Measurements from ENCODE around the gene ATP12A.

Gene ATP12A

DNA sequence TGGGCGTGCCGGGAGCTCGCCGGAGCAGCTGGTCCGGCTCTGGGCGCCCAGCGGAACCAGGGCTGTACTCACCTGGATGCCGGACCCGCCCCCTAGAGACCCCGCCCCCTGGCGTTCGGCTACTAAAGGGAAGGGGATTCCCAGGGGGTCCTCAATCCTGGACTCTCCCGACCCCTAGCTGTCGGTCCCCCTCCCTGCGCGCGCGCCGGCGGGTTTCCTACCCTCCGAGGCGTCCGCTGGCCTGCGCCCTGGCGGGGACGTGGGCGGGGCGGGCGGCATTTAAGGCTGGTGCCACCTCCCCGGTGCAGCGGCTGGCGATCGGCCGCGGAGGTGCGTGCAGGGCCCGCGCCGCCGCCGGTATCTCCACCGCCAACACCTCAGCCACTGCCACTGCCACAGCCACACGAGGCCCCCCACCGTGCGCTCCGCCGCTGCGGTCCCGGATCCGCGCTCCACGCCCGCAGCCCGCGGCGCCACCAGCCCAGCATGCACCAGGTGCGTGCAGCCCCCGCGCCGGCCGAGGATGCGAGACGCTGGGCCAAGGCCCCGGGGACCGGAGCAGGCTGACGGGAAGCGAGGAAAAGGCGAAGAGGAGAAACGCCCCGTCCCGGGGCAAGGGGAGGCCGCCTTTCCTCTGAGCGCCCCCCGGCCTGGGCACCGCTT is at the start of gene ATP12A:
Gene ATP12A, plus strand, starts transcription at position 151 of the 663 bp plus-strand sequence. Its CDS starts 336 bp downstream, at position 487.
- DNase-seq (ENCODE audit: low read depth) = no peak
- H3K4me3 ChIP-seq (ENCODE audit: low read length) = peak within 1 kb of the TSS; percentile 25
- TF ChIP-seq, protein P1, sequence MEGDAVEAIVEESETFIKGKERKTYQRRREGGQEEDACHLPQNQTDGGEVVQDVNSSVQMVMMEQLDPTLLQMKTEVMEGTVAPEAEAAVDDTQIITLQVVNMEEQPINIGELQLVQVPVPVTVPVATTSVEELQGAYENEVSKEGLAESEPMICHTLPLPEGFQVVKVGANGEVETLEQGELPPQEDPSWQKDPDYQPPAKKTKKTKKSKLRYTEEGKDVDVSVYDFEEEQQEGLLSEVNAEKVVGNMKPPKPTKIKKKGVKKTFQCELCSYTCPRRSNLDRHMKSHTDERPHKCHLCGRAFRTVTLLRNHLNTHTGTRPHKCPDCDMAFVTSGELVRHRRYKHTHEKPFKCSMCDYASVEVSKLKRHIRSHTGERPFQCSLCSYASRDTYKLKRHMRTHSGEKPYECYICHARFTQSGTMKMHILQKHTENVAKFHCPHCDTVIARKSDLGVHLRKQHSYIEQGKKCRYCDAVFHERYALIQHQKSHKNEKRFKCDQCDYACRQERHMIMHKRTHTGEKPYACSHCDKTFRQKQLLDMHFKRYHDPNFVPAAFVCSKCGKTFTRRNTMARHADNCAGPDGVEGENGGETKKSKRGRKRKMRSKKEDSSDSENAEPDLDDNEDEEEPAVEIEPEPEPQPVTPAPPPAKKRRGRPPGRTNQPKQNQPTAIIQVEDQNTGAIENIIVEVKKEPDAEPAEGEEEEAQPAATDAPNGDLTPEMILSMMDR (conservative IDR thresholded peaks at IDR 0.05; ENCODE audit: low read depth, low read length) = no peak

DNA sequence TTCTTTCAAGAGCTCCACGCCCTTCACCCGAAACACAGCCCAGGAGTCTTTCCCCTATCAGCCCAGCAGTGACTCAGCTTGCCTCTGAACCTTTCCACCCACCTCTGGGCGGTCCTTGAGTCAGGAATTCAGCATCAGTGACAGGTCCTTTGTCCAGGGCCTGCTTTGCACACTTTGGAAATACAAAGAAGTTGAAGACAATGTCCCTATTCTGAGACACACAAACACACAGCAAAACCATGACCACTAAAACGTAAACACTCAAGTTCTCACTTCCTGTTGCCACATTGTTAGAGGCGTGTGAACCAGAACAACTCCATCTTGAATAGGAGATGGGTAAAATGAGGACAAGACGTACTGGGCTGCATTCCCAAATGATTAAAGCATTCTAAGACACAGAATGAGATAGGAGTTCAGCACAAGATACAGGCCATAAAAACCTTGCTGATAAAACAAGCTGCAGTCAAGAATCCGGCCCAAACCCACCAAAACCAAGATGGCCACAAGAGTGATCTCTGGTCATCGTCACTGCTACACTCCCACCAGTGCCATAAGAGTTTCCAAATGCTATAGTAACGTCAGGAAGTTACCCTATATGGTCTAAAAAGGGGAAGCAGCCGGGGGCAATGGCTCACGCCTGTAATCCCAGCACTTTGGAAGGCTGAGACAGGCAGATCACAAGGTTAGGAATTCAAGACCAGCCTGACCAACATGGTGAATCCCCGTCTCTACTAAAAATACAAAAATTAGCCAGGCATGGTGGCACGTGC is 49.2 kb upstream of the ATP12A start:
- H3K4me3 ChIP-seq (ENCODE audit: low read length) = no peak overlapping the region
- DNase-seq (ENCODE audit: low read depth) = no peak
- TF ChIP-seq, protein P1 (conservative IDR thresholded peaks at IDR 0.05; ENCODE audit: low read depth, low read length) = no peak

DNA sequence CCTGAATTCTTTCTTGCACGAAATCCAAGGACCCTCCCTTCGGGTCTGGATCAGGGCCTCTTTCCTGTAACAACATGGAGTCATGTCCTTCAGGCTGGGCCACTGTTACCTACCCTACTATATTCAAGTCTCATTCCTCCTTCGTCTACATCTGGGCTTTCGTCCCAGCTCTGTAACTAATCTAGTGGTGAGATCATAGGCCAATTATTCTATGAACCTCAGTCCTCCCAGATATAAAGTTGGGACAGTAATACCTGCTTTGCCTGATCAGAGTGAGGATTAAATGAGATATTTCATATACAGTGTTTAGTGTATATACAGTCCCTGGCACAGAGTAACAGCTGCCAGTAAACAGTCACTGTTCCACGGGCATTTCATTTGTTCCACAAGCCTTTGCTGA is 48.3 kb upstream of the ATP12A start:
- no peak overlapping the region for H3K4me3 ChIP-seq (ENCODE audit: low read length)
- no peak for DNase-seq (ENCODE audit: low read depth)
- TF ChIP-seq, protein P1 (conservative IDR thresholded peaks at IDR 0.05; ENCODE audit: low read depth, low read length) = no peak

DNA sequence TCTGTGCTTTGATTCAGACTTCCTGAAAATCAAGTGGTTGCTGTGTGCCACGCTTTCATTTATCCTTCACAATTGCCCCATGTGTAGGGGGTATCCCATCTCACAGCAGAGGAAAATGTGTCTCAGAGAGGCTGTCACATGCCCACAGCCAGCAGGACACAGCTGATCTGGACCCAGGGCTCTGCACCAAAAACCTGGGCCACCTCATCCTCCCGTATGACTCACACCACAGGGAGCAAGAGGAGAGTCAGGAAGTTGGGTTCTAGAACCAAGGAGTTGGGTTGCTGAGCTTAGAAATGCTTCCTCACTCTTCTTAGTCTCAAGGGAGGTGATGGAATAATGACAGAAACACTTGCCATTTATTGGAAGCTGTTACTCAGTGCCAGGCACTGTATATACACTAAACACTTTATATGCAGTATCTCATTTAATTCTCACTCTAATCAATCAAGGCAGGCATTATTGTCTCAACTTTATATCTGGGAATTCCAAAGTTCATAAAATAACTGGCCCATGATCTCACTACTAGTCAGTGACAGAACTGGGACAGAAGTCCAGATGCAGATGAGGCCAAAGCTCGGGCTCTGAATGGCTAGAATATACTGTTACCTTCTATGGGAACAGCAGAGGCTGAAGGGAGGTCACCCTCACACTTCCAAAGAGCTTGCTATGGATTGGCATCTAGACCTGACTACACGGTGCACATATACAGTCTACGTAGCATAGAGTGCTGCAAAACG is 47.7 kb upstream of the ATP12A start:
- DNase-seq (ENCODE audit: low read depth) = no peak
- no peak overlapping the region for H3K4me3 ChIP-seq (ENCODE audit: low read length)
- TF ChIP-seq, protein P1 (conservative IDR thresholded peaks at IDR 0.05; ENCODE audit: low read depth, low read length) = no peak

DNA sequence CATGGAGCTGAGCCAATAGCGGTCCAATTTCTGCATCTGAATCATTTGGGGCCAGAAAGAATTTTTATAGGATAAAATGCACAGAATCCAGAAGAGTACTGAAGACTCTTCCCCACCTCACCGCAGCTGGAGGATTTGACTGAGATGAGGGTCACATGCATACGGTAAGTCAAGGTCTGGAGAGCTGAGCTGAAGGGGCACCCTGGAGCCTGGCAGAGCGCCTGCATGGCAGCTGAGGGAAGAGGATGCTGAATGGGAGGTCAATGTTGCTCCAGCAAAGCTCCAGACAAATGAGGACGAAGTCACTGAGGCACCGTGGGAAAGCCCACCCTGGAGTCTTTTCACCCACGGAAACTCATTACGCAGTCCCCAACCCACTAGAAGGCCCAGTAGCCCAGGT is 43.4 kb upstream of the ATP12A start:
- no peak overlapping the region for H3K4me3 ChIP-seq (ENCODE audit: low read length)
- DNase-seq (ENCODE audit: low read depth) = no peak
- TF ChIP-seq, protein P1 (conservative IDR thresholded peaks at IDR 0.05; ENCODE audit: low read depth, low read length) = no peak

DNA sequence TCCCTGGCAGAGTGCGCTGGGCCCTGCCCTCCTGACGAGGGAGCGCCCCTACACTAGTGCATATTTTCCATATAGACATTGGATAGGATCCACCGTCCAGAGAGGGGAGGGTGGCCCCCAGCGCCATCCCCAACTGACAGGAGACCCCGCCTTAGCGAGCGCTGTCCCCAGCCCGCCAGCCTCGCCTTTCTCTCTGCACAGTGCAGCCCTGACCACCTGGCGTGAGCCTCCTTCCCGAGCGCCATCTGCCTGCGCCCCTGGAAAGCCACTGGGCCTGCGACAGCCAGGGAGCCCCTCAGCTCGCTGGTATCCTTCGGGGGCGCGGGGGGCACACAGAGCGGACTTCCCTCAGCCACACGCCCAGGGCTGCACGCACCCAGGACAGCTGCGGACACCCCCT is 42.1 kb upstream of the ATP12A start:
- no peak for DNase-seq (ENCODE audit: low read depth)
- H3K4me3 ChIP-seq (ENCODE audit: low read length) = no peak overlapping the region
- TF ChIP-seq, protein P1 (conservative IDR thresholded peaks at IDR 0.05; ENCODE audit: low read depth, low read length) = no peak

Measured in retinal pigment epithelial cell (primary cell).